Chondrocyte (in vitro differentiated cells): Measurements from ENCODE around the gene MKKS. TPM values are rescaled to one million over a fixed set of nuclear protein-coding genes. Genes with fewer than 3 reads are reported as not detected.
"Not testable (repeated sequence)": the region's sequence is repeated elsewhere in the genome, so short reads cannot be mapped to it uniquely, and the experiment has no call there.

Source experiments
- DNase-seq: peaks from one replicate; pipeline ENCODE4 v3.0.0; 2021; ENCODE audit warnings: mixed read lengths, low spot score
- H3K27ac Mint-ChIP-seq: one replicate; pipeline ENCODE4 v1.8.0; 2021; ENCODE audit warnings: mild to moderate bottlenecking, moderate library complexity, mixed read lengths; ENCODE audit not compliant: unreplicated experiment
- H3K27me3 Mint-ChIP-seq: 2 replicates; pipeline ENCODE4 v1.8.0; 2021; ENCODE audit warnings: low read depth, mixed read lengths
- H3K36me3 Mint-ChIP-seq: 2 replicates; pipeline ENCODE4 v1.8.0; 2021; ENCODE audit warnings: low read depth, mixed read lengths
- H3K4me1 Mint-ChIP-seq: 2 replicates; pipeline ENCODE4 v1.8.0; 2021; ENCODE audit warnings: low read depth, mild to moderate bottlenecking, mixed read lengths
- H3K4me3 Mint-ChIP-seq: one replicate; pipeline ENCODE4 v1.8.0; 2021; ENCODE audit warnings: mild to moderate bottlenecking, moderate library complexity, mixed read lengths; ENCODE audit not compliant: unreplicated experiment
- H3K9me3 Mint-ChIP-seq: 2 replicates; pipeline ENCODE4 v1.8.0; 2021; ENCODE audit warnings: low read depth, mixed read lengths
- CTCF ChIP-seq: fragments of 200-600 bp; sonication (generic); IDR thresholded peaks from 2 replicates; pipeline ENCODE4 v1.5.0; 2021; ENCODE audit warnings: antibody characterized with exemption, mild to moderate bottlenecking, moderate library complexity
- total RNA-seq: library from RNA; stranded (reverse); gene quantifications from 3 replicates; pipeline ENCODE4 v1.2.1, GENCODE V29; 2021

MKKS gene
- total RNA-seq, 1 donor from 2014 or later = 12.6 TPM

GRCh38 chr20:10404023-10404628, 29.9 kb downstream of the MKKS start:
- no peak for DNase-seq
- H3K4me3 Mint-ChIP-seq = no peak overlapping the region
- no peaks in the 10 kb centered on the region for H3K9me3 Mint-ChIP-seq
- H3K27ac Mint-ChIP-seq = no peak overlapping the region
- no peaks in the 10 kb centered on the region for H3K27me3 Mint-ChIP-seq
- H3K4me1 Mint-ChIP-seq = no peaks in the 10 kb centered on the region
- peaks cover 1% of the 10 kb centered on the region for H3K36me3 Mint-ChIP-seq
- TF ChIP-seq CTCF = no peak

GRCh38 chr20:10402938-10403608, 30.9 kb downstream of the MKKS start:
- DNase-seq = no peak
- no peak for TF ChIP-seq CTCF
- peaks cover 1% of the 10 kb centered on the region for H3K36me3 Mint-ChIP-seq
- no peaks in the 10 kb centered on the region for H3K9me3 Mint-ChIP-seq
- H3K4me1 Mint-ChIP-seq = no peaks in the 10 kb centered on the region
- H3K27ac Mint-ChIP-seq = no peak overlapping the region
- no peaks in the 10 kb centered on the region for H3K27me3 Mint-ChIP-seq
- no peak overlapping the region for H3K4me3 Mint-ChIP-seq

GRCh38 chr20:10398834-10399369, 35.1 kb downstream of the MKKS start:
- no peak for DNase-seq

GRCh38 chr20:10394752-10395151, 39.3 kb downstream of the MKKS start:
- not testable (repeated sequence) for DNase-seq, H3K9me3 Mint-ChIP-seq, H3K4me1 Mint-ChIP-seq, H3K27me3 Mint-ChIP-seq, H3K27ac Mint-ChIP-seq, H3K36me3 Mint-ChIP-seq, H3K4me3 Mint-ChIP-seq

More at GRCh38 chr20:10398834-10399369, 35.1 kb downstream of the MKKS start:
- Mint-ChIP-seq H3K4me1 (no peaks in the 10 kb centered on the region), H3K4me3 (no peak overlapping the region), H3K27ac (no peak overlapping the region), H3K27me3 (no peaks in the 10 kb centered on the region), H3K36me3 (no peaks in the 10 kb centered on the region), H3K9me3 (no peaks in the 10 kb centered on the region)
- no peak for TF ChIP-seq CTCF

- Mint-ChIP-seq H3K27me3 (no peaks in the 10 kb centered on the region), H3K27ac (no peak overlapping the region), H3K4me1 (peaks cover 4% of the 10 kb centered on the region), H3K36me3 (no peaks in the 10 kb centered on the region), H3K9me3 (no peaks in the 10 kb centered on the region), H3K4me3 (no peak overlapping the region)
- TF ChIP-seq CTCF = no peak
- DNase-seq = no peak
These were observed 43.3 kb downstream of the MKKS start for GRCh38 chr20:10390709-10391108.
